SKM-1 (cell line): ENCODE data around the gene NR1D2.
"Not testable (repeated sequence)": the region's sequence is repeated elsewhere in the genome, so short reads cannot be mapped to it uniquely, and the experiment has no call there.

ENCODE experiments used
- DNase-seq: peaks from one replicate; lab custom pipeline; 2025; ENCODE audit not compliant: unreplicated experiment; lab: John Stamatoyannopoulos, UW

Gene NR1D2

DNA sequence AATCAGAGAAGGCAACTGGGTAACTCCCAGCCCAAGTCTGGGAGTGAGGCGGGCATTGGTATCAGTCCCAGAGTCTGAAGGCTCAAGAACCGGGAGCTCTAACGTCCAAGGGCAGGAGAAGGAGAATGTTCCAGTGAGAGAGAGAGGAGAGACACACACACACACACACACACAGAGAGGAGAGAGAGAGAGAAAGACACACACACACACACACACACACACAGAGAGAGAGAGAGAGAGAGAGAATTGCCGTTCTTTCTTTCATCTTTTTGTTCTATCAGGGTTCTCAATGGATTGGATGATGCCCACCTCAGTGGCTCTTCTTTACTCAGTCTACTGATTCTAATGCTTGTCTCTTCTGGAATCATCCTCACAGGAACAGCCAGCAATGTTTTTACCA, 57.0 kb downstream of the NR1D2 start:
- DNase-seq: no peak

DNA sequence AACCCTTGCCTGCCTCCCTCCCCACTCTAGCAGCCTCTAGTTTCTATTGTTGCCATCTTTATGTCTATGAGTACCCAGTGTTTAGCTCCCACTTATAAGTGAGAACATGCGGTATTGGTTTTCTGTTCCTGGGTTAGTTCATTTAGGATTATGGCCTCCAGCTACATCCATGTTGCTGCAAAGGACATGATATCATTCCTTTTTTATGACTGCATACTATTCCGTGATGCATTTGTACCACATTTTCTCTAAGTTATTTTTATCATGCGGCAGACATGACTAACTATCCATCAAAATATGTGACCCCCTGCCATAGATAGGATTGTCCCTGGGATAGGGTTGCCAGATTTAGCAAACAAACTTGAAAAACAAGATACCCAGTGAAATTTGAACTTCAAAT, 58.4 kb downstream of the NR1D2 start:
- no peak for DNase-seq

DNA sequence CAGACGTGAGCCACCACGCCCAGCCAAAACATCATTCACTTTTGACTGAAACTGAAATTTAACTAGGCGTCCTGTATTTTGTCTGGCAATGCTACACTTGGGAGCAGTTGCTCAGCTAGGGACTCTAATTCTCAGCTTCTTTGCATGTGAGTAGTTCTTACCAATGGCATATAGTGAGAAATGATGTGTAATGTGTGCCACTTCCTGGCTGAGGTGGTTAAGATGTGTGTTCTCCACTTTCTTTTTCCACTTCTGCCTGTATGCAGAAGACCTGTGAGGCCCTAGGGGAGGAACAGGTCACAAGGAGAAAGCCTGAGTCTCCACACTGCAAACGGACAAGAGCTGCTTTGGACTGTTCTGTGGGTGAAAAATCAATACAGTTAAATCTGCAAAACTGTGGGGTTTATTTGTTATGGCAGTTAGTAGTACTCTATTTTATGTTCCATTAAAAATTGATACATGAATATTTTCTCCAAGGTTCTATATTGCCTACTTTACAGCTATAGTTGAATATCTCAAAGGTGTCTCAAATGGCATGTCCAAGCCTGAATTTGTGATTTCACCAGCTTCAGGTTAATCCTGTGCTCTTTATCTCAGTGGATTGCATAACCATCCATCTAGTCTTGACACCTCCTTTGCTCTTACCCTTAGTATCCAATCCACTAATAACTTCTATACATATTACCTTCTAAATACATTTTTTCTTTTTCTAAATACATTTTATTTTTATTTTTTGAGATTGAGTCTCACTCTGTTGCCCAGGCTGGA, 59.3 kb downstream of the NR1D2 start:
- no peak for DNase-seq

- DNase-seq: no peak
These were observed 60.6 kb downstream of the NR1D2 start for GRCh38 chr3:24005669-24006068.

DNA sequence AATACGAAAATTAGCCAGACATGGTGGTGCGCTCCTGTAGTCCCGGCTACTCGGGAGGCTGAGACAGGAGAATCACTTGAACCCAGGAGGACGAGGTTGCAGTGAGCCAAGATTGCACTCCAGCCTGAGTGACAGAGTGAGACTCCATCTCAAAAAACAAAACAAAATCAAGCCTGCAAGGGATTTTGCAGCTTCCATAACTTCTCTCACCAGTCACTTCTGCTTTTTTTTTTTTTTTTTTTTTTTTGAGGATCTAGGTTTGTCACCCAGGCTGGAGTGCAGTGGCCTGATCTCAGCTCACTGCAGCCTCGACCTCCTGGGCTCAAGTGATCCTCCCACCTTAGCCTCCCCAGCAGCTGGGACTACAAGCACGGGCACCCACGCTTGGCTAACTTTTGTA, 65.7 kb downstream of the NR1D2 start:
- DNase-seq: not testable (repeated sequence)

GRCh38 chr3:24012589-24013269, 67.6 kb downstream of the NR1D2 start:
- DNase-seq: no peak

- DNase-seq: no peak
These were observed 72.2 kb downstream of the NR1D2 start for GRCh38 chr3:24017305-24017704.

GRCh38 chr3:24018784-24019570, 73.9 kb downstream of the NR1D2 start:
- DNase-seq: no peak

GRCh38 chr3:24019585-24019984, 74.5 kb downstream of the NR1D2 start:
- no peak for DNase-seq

GRCh38 chr3:24020036-24020691, 75.1 kb downstream of the NR1D2 start:
- DNase-seq: no peak

DNA sequence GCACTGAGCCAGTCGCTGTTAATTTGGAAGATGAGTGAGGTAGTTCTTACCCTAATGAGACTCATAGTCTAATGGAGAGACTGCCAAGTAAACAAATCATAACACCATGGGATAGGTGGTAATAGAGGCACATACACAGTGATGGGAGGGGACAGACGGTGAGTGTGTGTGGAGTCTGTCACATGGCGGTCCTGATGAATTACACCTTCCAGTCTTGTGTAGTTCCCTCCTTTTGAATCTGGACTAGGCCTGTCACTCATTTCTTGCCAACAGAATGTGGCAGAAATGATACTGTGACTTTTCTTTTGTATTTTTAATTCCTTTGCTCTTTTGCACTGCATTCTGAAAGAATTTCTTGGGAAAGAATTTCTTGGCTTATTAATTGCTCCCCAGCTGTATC, 78.1 kb downstream of the NR1D2 start:
- DNase-seq: no peak

GRCh38 chr3:24025805-24026204, 80.7 kb downstream of the NR1D2 start:
- no peak for DNase-seq

GRCh38 chr3:24026665-24027064, 81.6 kb downstream of the NR1D2 start:
- DNase-seq: not testable (repeated sequence)

DNA sequence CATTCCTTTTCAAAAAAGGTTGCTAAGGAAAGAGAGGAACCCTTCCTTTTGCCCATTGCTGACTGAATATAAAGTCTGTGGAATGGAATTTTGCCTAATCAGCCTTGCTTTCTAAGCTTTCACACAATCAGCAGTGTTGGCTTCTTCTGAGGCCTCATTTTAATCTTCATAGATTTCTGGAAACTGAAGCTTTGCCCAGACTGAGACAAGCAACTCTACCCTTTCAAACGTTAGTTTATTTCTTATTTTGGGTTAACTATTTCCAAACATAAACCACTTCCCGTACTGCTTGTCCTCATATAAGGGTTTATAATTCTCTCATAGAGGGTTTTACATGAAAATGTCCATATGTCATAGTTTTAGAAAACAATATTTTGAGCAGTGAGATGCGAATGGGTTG, 82.9 kb downstream of the NR1D2 start:
- DNase-seq: no peak
